B cell (primary cell): ENCODE measurements around the gene FOXL2NB. TPM values are rescaled to one million over a fixed set of nuclear protein-coding genes. Genes with fewer than 3 reads are reported as not detected.

Experiments
- ATAC-seq: fragments of 200-7000 bp; cut with Tn5 transposase; one replicate; pipeline ENCODE4 v1.10.0; 2021; ENCODE audit warnings: low read depth, mild to moderate bottlenecking, moderate number of reproducible peaks, moderate library complexity
- CTCF ChIA-PET: fragments of 350-600 bp; sonication (Branson Sonifier 250); formaldehyde crosslinking; loops from one replicate; lab custom pipeline; 2021; ENCODE audit warnings: antibody characterized with exemption, inconsistent platforms; lab: Charles Lee
- POLR2A ChIA-PET: fragments of 350-600 bp; sonication (Branson Sonifier 250); formaldehyde crosslinking; loops from one replicate; lab custom pipeline; 2021; ENCODE audit warnings: antibody characterized with exemption; lab: Charles Lee
- DNase-seq: peaks from one replicate; pipeline ENCODE4 v3.0.0; 2013
- H2AFZ ChIP-seq: 2 replicates; pipeline ENCODE4 v1.6.1; 2012; ENCODE audit warnings: mild to moderate bottlenecking, low read depth, low read length; ENCODE audit not compliant: insufficient read depth, poor library complexity, severe bottlenecking
- H3K27ac ChIP-seq, 2 donors: 1 replicate in 1 of 2; 2 replicates in 1 of 2; pipeline ENCODE4 v1.5.1; 2012 to 2013; ENCODE audit warnings: low read length in 2 of 2, mild to moderate bottlenecking in 2 of 2, moderate library complexity in 1 of 2
- H3K27me3 ChIP-seq, 4 experiments: fragments of 200-600 bp in 1 of 4; sonication (generic) in 1 of 4; replicated peaks in 1 of 4; 1 replicate in 2 of 4; 2 replicates in 2 of 4; pipeline versions ENCODE4 v1.6.1 to v1.7.0; 2013 to 2016; ENCODE audit warnings: low read length in 3 of 4, mild to moderate bottlenecking in 2 of 4, mixed read lengths in 1 of 4, moderate library complexity in 1 of 4; ENCODE audit not compliant: insufficient read depth in 4 of 4, control insufficient read depth in 3 of 4; ENCODE audit errors: control extremely low read depth in 1 of 4
- H3K36me3 ChIP-seq, 2 experiments: replicated peaks in 1 of 2; 1 replicate in 1 of 2; 2 replicates in 1 of 2; pipeline versions ENCODE4 v1.6.1 to v1.7.1; 2013; ENCODE audit warnings: low read length in 1 of 2; ENCODE audit not compliant: insufficient read depth in 2 of 2, control insufficient read depth in 1 of 2; ENCODE audit errors: control extremely low read depth in 1 of 2, extremely low read depth in 1 of 2
- H3K4me1 ChIP-seq, 2 donors: fragments of 200-600 bp in 1 of 2; sonication (generic) in 1 of 2; 1 replicate in 1 of 2; 2 replicates in 1 of 2; pipeline versions ENCODE4 v1.5.1 to v1.6.1; 2013 to 2017; ENCODE audit warnings: low read length in 2 of 2; ENCODE audit not compliant: control insufficient read depth in 2 of 2, insufficient read depth in 2 of 2
- H3K4me2 ChIP-seq: replicated peaks from 2 replicates; pipeline ENCODE3; 2012; ENCODE audit warnings: mild to moderate bottlenecking, low read depth, low read length; ENCODE audit not compliant: poor library complexity, severe bottlenecking
- H3K4me3 ChIP-seq, 5 experiments: fragments of 200-600 bp in 1 of 5; sonication (generic) in 1 of 5; 1 replicate in 3 of 5; 2 replicates in 2 of 5; pipeline versions ENCODE4 v1.5.1 to v1.7.0; 2011 to 2016; ENCODE audit warnings: low read length in 4 of 5, mild to moderate bottlenecking in 4 of 5, low read depth in 2 of 5, control low read depth in 1 of 5, moderate library complexity in 1 of 5; ENCODE audit not compliant: insufficient read depth in 1 of 5; ENCODE audit errors: control extremely low read depth in 1 of 5, extremely low read depth in 1 of 5
- H3K79me2 ChIP-seq: fragments of 200-600 bp; sonication (generic); one replicate; pipeline ENCODE4 v1.6.0; 2016; ENCODE audit warnings: low read length; ENCODE audit not compliant: control insufficient read depth, insufficient read depth
- H3K9ac ChIP-seq: fragments of 200-600 bp; sonication (generic); 2 replicates; pipeline ENCODE4 v1.6.1; 2017; ENCODE audit warnings: mild to moderate bottlenecking, low read length, moderate library complexity
- H3K9me3 ChIP-seq, 3 donors: one replicate each; pipeline versions ENCODE4 v1.6.1 to v1.7.1; 2013; ENCODE audit warnings: low read length in 2 of 3; ENCODE audit not compliant: control insufficient read depth in 2 of 3, insufficient read depth in 1 of 3; ENCODE audit errors: control extremely low read depth in 1 of 3
- H4K20me1 ChIP-seq: 2 replicates; pipeline ENCODE4 v1.6.0; 2012; ENCODE audit warnings: mild to moderate bottlenecking, low read length; ENCODE audit not compliant: insufficient read depth, control insufficient read depth, poor library complexity, severe bottlenecking
- H3K27ac Mint-ChIP-seq: one replicate; pipeline ENCODE4 v1.8.0; 2021; ENCODE audit warnings: mixed read lengths
- H3K27me3 Mint-ChIP-seq: one replicate; pipeline ENCODE4 v1.8.0; 2021; ENCODE audit warnings: mixed read lengths
- H3K4me1 Mint-ChIP-seq: one replicate; pipeline ENCODE4 v1.8.0; 2021; ENCODE audit warnings: mixed read lengths
- H3K4me3 Mint-ChIP-seq: one replicate; pipeline ENCODE4 v1.8.0; 2021; ENCODE audit warnings: mixed read lengths
- H3K9me3 Mint-ChIP-seq: one replicate; pipeline ENCODE4 v1.8.0; 2022; ENCODE audit warnings: mixed read lengths; ENCODE audit not compliant: insufficient read depth
- CTCF ChIP-seq: fragments of 200-600 bp; IDR thresholded peaks from one replicate; pipeline ENCODE4 v1.8.0; 2022; ENCODE audit warnings: antibody characterized with exemption, mild to moderate bottlenecking
- EZH2 ChIP-seq: IDR thresholded peaks from 2 replicates; pipeline ENCODE4 v1.6.1; 2012; ENCODE audit warnings: borderline replicate concordance, low read depth, mild to moderate bottlenecking, moderate library complexity, low read length; ENCODE audit not compliant: insufficient read depth, poor library complexity, severe bottlenecking
- WGBS: methylation state at CpG from one replicate; pipeline ENCODE4 v1.1.5; 2013; ENCODE audit warnings: missing lambda C conversion rate; ENCODE audit not compliant: insufficient coverage; 5-methylcytosine and 5-hydroxymethylcytosine counted together
- intact Hi-C: fragments of 100-400 bp; cut with micrococcal nuclease; formaldehyde crosslinking; loops from one replicate; pipeline ENCODE4 v1.10.0; 2022
- polyA plus RNA-seq: library from polyadenylated mRNA; depleted of rRNA; stranded (reverse); fragments of >200 nt; gene quantifications from 2 replicates; pipeline ENCODE4 v1.2.3, GENCODE V29; 2012
- total RNA-seq, 2 donors: library from RNA; stranded (reverse); fragments of 120-200 nt in 1 of 2; gene quantifications; 1 replicate in 1 of 2; 2 replicates in 1 of 2; pipeline versions ENCODE4 v1.2.3 to v1.2.4, GENCODE V29; 2013 to 2022

Gene FOXL2NB
- total and polyA plus RNA-seq, 2 donors (not counting 1 experiment from before 2014, with no cell fraction given) = not detected

GRCh38 chr3:138964264-138964663 is 17.2 kb downstream of the FOXL2NB start:
- H3K4me3 Mint-ChIP-seq = no peak overlapping the region
- peaks cover 4 to 25% (median 9%) of the 10 kb centered on the region in 3 donors for H3K9me3 ChIP-seq
- no peak overlapping the region for H3K4me2 ChIP-seq
- H3K9ac ChIP-seq = no peak overlapping the region
- no peak overlapping the region for H3K27ac Mint-ChIP-seq
- no peaks in the 10 kb centered on the region for H3K79me2 ChIP-seq
- peaks cover 46% of the 10 kb centered on the region for H3K27me3 Mint-ChIP-seq
- no peaks in the 10 kb centered on the region for H4K20me1 ChIP-seq
- ATAC-seq (no peak), DNase-seq (no peak)
- WGBS = no CpG with 5 or more reads among the region's 2 CpGs
- intact Hi-C loops = no loop called here
- H2AFZ ChIP-seq = no peak overlapping the region
- peaks cover 5% of the 10 kb centered on the region for H3K9me3 Mint-ChIP-seq
- no peaks in the 10 kb centered on the region for H3K36me3 ChIP-seq
- no peak for TF ChIP-seq EZH2
- peaks cover 0 to 35% (median 24%) of the 10 kb centered on the region in 4 experiments for H3K27me3 ChIP-seq
- CTCF ChIA-PET = interaction anchor here (0.7 kb wide), 1 partner anchor 563 kb away, joined by 3 read pairs; no protein-coding TSS in a partner anchor
- POLR2A ChIA-PET = no interaction called here
- H3K4me3 ChIP-seq = no peak overlapping the region
- peaks cover 11% of the 10 kb centered on the region for H3K4me1 Mint-ChIP-seq
- no peak overlapping the region for H3K27ac ChIP-seq
- H3K4me1 ChIP-seq = peaks cover 7 to 12% of the 10 kb centered on the region in 2 donors

- Mint-ChIP-seq H3K4me3 (no peak overlapping the region), H3K4me1 (peaks cover 11% of the 10 kb centered on the region), H3K27ac (no peak overlapping the region), H3K27me3 (peaks cover 44% of the 10 kb centered on the region), H3K9me3 (peaks cover 5% of the 10 kb centered on the region)
- no peak overlapping the region for H3K27ac ChIP-seq
- H3K9ac ChIP-seq = no peak overlapping the region
- no peaks in the 10 kb centered on the region for H4K20me1 ChIP-seq
- no peaks in the 10 kb centered on the region for H3K36me3 ChIP-seq
- H2AFZ ChIP-seq = no peak overlapping the region
- DNase-seq (no peak), ATAC-seq (no peak)
- TF ChIP-seq EZH2 (no peak), CTCF (no peak)
- peaks cover 0 to 30% (median 24%) of the 10 kb centered on the region in 4 experiments for H3K27me3 ChIP-seq
- no peak overlapping the region for H3K4me3 ChIP-seq
- peaks cover 4 to 25% (median 9%) of the 10 kb centered on the region in 3 donors for H3K9me3 ChIP-seq
- peaks cover 7 to 12% of the 10 kb centered on the region in 2 donors for H3K4me1 ChIP-seq
- no peaks in the 10 kb centered on the region for H3K79me2 ChIP-seq
- intact Hi-C loops = no loop called here
- ChIA-PET POLR2A (no interaction called here), CTCF (interaction anchor here (0.7 kb wide), 1 partner anchor 564 kb away, joined by 3 read pairs; no protein-coding TSS in a partner anchor)
- no peak overlapping the region for H3K4me2 ChIP-seq
These were observed 17.9 kb downstream of the FOXL2NB start for GRCh38 chr3:138964923-138965322.
